Immature natural killer cell (primary cell): ENCODE measurements around the gene CAPZB. TPM values are rescaled to one million over a fixed set of nuclear protein-coding genes. Genes with fewer than 3 reads are reported as not detected.

Experiments used
- DNase-seq, 3 donors: peaks; one replicate each; pipeline ENCODE4 v3.0.0; 2022; ENCODE audit warnings: mixed read lengths in 1 of 3
- H3K27ac Mint-ChIP-seq, 6 donors: one replicate each; pipeline ENCODE4 v1.8.0; 2020; ENCODE audit warnings: mixed read lengths in 6 of 6, mild to moderate bottlenecking in 5 of 6, inconsistent platforms in 4 of 6, moderate library complexity in 3 of 6
- H3K27me3 Mint-ChIP-seq, 3 donors: one replicate each; pipeline ENCODE4 v1.8.0; 2020 to 2021; ENCODE audit warnings: low read depth in 3 of 3, mild to moderate bottlenecking in 3 of 3, mixed read lengths in 3 of 3, moderate library complexity in 3 of 3, inconsistent platforms in 1 of 3
- H3K36me3 Mint-ChIP-seq, 3 donors: one replicate each; pipeline ENCODE4 v1.8.0; 2020; ENCODE audit warnings: mixed read lengths in 3 of 3, inconsistent platforms in 2 of 3, mild to moderate bottlenecking in 2 of 3
- H3K4me1 Mint-ChIP-seq, 2 donors: one replicate each; pipeline ENCODE4 v1.8.0; 2020; ENCODE audit warnings: inconsistent platforms in 2 of 2, mild to moderate bottlenecking in 2 of 2, mixed read lengths in 2 of 2, moderate library complexity in 1 of 2
- H3K4me3 Mint-ChIP-seq, 5 donors: one replicate each; pipeline ENCODE4 v1.8.0; 2020; ENCODE audit warnings: mild to moderate bottlenecking in 5 of 5, mixed read lengths in 5 of 5, inconsistent platforms in 3 of 5, moderate library complexity in 3 of 5
- H3K9me3 Mint-ChIP-seq, 6 donors: one replicate each; pipeline ENCODE4 v1.8.0; 2020; ENCODE audit warnings: mild to moderate bottlenecking in 6 of 6, mixed read lengths in 6 of 6, inconsistent platforms in 4 of 6, moderate library complexity in 3 of 6
- polyA plus RNA-seq, 3 donors: library from polyadenylated mRNA; unstranded; fragments of 300-500 nt; fragmentation: Illumina TruSeq; gene quantifications; one replicate each; pipeline ENCODE4 v1.2.3, GENCODE V29; 2021

Gene CAPZB
- polyA plus RNA-seq, 3 donors from 2014 or later, result 447 to 644 (median 455) TPM

GRCh38 chr1:19435851-19436455 is 49.4 kb downstream of the CAPZB start:
- peak overlapping the region in 2 of 5 donors; percentile 4 to 25 for H3K4me3 Mint-ChIP-seq
- peak overlapping the region in 5 of 6 donors; percentile 8 to 88 (median 77) for H3K27ac Mint-ChIP-seq
- DNase-seq, result no peak
- H3K27me3 Mint-ChIP-seq, result peaks cover 0 to 1% (median 0%) of the 10 kb centered on the region in 3 donors
- peaks cover 84 to 86% of the 10 kb centered on the region in 2 donors for H3K4me1 Mint-ChIP-seq
- H3K36me3 Mint-ChIP-seq, result peaks cover 0 to 7% (median 0%) of the 10 kb centered on the region in 3 donors
- no peaks in the 10 kb centered on the region for H3K9me3 Mint-ChIP-seq

DNA sequence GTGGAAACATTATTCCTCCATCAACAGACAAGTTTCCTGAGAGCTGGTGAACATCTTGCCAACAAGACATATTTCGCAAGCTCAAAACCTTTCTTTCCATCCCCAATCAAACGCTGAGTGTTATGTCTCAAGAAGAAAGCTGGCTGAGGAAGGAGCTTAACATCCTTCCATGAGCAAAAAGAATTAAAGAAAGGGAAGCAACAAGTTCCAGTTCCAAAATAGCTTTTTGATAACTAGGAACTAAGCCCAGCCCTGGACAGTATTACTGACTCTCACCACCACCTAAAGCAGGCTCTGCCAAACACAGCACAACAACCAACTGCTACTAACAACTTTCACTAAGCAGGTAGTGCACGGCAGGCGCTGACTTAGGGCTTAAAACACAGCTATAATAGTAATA is 50.2 kb downstream of the CAPZB start:
- Mint-ChIP-seq H3K4me3 (peak overlapping the region in 2 of 5 donors; percentile 7 to 24), H3K36me3 (peaks cover 0 to 7% (median 0%) of the 10 kb centered on the region in 3 donors), H3K27ac (peak overlapping the region in 5 of 6 donors; percentile 30 to 88 (median 76)), H3K27me3 (no peaks in the 10 kb centered on the region), H3K4me1 (peaks cover 85 to 89% of the 10 kb centered on the region in 2 donors), H3K9me3 (no peaks in the 10 kb centered on the region)
- no peak for DNase-seq

- Mint-ChIP-seq H3K27me3 (peaks cover 0 to 2% (median 0%) of the 10 kb centered on the region in 3 donors), H3K4me1 (peaks cover 85 to 89% of the 10 kb centered on the region in 2 donors), H3K4me3 (no peak overlapping the region), H3K27ac (peak overlapping the region; percentile 36 to 72 (median 60)), H3K36me3 (peaks cover 0 to 7% (median 0%) of the 10 kb centered on the region in 3 donors), H3K9me3 (no peaks in the 10 kb centered on the region)
- no peak for DNase-seq
Measured at GRCh38 chr1:19433719-19433998, 51.7 kb downstream of the CAPZB start.

DNA sequence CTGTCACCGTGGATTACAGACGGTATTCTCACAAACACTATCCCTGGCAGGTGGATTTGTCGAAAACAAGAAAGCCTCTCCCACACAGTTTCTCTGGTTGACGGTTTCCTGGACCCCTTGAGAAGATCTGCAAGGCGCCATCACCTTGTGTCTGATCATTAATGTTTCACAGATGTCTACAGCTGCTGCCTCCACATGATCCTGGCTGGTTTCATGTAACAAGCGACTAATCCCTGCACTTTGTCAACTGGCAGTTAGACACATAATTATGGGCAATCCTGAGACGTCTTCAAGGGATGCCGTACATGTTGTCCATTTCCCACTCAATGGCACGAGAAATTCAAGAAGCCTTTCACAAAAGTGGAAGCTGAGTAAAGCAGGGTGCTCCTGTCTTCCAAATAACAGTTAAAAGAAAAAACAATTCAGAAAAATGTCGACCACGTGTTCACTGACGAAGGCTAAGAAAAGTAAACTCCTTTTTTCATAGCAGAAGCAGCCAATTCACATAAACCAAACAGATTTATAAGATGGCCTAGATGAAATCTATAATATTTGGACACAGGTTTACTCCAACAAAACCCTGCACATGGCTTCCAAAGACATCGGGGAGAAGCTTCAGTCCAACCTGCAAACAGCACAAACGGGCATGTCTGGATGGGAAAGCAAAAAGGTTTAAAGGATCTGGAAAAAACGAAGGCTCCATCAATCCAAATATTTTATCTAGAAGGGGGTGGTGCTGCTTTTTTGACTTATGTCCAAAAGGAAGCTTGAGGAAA is 52.2 kb downstream of the CAPZB start:
- no peak for DNase-seq
- Mint-ChIP-seq H3K4me1 (peaks cover 84 to 89% of the 10 kb centered on the region in 2 donors), H3K4me3 (peak overlapping the region in 1 of 5 donors; percentile 8), H3K27me3 (peaks cover 0 to 2% (median 0%) of the 10 kb centered on the region in 3 donors), H3K9me3 (no peaks in the 10 kb centered on the region), H3K27ac (peak overlapping the region in 5 of 6 donors; percentile 31 to 61 (median 37)), H3K36me3 (peaks cover 0 to 7% (median 0%) of the 10 kb centered on the region in 3 donors)

- peaks cover 0 to 2% (median 0%) of the 10 kb centered on the region in 3 donors for H3K27me3 Mint-ChIP-seq
- DNase-seq, result no peak
- no peaks in the 10 kb centered on the region for H3K9me3 Mint-ChIP-seq
- peaks cover 85 to 89% of the 10 kb centered on the region in 2 donors for H3K4me1 Mint-ChIP-seq
- H3K27ac Mint-ChIP-seq, result peak overlapping the region; percentile 35 to 80 (median 64)
- H3K36me3 Mint-ChIP-seq, result no peaks in the 10 kb centered on the region
- peak overlapping the region in 1 of 5 donors; percentile 1 for H3K4me3 Mint-ChIP-seq
Measured at GRCh38 chr1:19430121-19431068, 54.9 kb downstream of the CAPZB start.

DNA sequence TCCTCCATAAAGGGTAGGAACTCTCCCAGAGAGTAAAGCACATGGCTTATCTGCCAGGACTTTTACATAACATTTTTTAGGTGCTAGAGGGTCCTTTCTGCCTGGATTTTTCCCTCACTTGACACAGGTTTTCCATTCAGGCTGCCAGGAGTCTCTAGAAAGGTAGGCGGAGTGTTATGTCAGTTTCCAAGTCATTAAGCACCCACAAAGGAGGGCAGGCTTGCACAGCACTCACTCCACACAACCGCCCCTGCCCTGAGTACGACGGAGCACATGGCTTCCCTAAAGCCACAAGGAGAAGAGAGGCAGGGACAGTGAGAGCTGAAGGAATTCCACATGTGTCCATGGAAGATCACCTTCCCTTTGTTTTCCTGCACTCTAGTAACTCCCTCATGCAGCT is 55.7 kb downstream of the CAPZB start:
- Mint-ChIP-seq H3K9me3 (no peaks in the 10 kb centered on the region), H3K27me3 (peaks cover 0 to 2% (median 0%) of the 10 kb centered on the region in 3 donors), H3K4me1 (peaks cover 85 to 89% of the 10 kb centered on the region in 2 donors), H3K36me3 (no peaks in the 10 kb centered on the region), H3K4me3 (no peak overlapping the region), H3K27ac (peak overlapping the region; percentile 35 to 80 (median 69))
- no peak for DNase-seq

GRCh38 chr1:19427087-19427781 is 58.1 kb downstream of the CAPZB start:
- Mint-ChIP-seq H3K36me3 (no peaks in the 10 kb centered on the region), H3K9me3 (no peaks in the 10 kb centered on the region), H3K27me3 (peaks cover 0 to 4% (median 2%) of the 10 kb centered on the region in 3 donors), H3K27ac (peak overlapping the region in 3 of 6 donors; percentile 71 to 73 (median 72)), H3K4me3 (no peak overlapping the region), H3K4me1 (peaks cover 84 to 87% of the 10 kb centered on the region in 2 donors)
- DNase-seq, result no peak

- DNase-seq, result no peak
- Mint-ChIP-seq H3K36me3 (no peaks in the 10 kb centered on the region), H3K9me3 (no peaks in the 10 kb centered on the region), H3K27ac (peak overlapping the region in 5 of 6 donors; percentile 60 to 71 (median 69)), H3K27me3 (peaks cover 0 to 4% (median 2%) of the 10 kb centered on the region in 3 donors), H3K4me3 (peak overlapping the region in 2 of 5 donors; percentile 7 to 55), H3K4me1 (peaks cover 90 to 95% of the 10 kb centered on the region in 2 donors)
Measured at GRCh38 chr1:19426294-19427086, 58.8 kb downstream of the CAPZB start.

DNA sequence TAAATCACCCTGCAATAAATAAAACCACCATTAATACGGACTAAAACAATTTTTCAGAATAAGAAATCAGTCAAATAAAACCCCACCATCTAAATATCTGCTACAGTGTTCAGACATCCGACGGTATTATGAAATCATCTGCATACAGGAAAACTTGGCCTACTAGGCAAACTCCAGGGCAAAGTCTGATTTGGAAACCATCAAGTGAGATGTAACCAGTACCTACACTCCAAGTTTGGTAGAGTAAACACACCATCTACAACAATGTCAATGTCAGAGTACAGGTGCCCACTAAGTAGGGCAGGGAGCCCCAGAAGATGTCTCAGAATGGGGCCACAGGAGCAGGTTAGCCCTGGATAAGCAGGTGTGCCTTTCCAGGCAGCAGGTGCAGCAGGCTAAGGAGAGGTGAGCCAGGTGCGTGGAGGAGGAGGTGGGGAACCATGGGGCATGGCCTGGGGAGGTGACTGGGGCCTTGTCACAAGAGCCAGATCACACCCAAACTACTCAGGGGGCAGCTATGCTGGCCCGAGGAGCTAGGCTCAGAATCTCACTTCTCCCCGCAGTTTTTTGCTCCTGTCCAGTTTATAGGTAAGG is 59.6 kb downstream of the CAPZB start:
- Mint-ChIP-seq H3K4me3 (no peak overlapping the region), H3K27me3 (peaks cover 0 to 4% (median 2%) of the 10 kb centered on the region in 3 donors), H3K27ac (peak overlapping the region; percentile 20 to 71 (median 62)), H3K4me1 (peaks cover 92 to 97% of the 10 kb centered on the region in 2 donors), H3K9me3 (no peaks in the 10 kb centered on the region), H3K36me3 (no peaks in the 10 kb centered on the region)
- no peak for DNase-seq

DNA sequence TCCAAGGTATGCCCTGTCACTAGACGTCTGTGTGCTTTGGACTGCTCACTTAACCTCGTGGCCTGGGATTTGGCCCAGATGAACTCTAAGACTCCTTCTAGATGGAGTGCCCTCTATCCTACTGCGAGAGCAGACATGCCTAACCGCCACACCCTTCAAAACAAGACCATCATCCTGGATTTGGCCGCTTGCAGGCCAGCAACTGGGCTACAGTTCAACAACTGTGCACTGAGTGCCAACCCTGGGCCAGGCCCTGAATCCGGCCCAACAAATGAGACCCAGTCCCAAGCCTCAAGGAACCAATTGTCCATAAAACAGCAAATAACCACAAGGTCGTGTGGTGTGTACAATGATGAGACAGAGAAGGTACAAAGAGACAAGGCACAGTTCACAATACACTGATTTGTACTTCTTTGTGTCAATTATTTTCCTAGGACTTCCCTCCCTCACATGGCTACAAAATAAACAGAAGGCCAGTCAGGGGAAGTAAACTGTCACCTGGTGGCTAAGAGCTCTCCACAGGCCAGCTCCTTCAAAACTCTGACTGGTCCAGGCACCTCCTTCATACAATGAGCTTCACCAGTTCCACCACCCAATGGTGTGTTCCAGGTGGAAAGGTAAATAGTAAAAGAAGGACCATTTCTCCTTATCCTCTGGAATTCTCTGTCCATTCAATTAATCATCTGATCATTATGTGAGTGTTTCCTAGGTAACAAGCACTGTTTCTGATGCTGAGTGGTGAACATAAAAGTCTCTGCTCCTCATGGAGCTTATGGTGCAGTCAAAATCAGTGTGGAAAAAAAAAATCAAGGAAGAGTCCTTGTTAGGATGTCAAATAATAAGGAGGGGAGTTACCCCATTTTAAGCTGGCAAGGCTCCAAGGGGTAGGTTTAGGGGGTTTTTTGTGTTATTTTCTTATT is 60.4 kb downstream of the CAPZB start:
- Mint-ChIP-seq H3K36me3 (no peaks in the 10 kb centered on the region), H3K27ac (peak overlapping the region; percentile 36 to 85 (median 66)), H3K9me3 (no peaks in the 10 kb centered on the region), H3K4me3 (peak overlapping the region in 1 of 5 donors; percentile 15), H3K4me1 (peaks cover 86 to 93% of the 10 kb centered on the region in 2 donors), H3K27me3 (peaks cover 0 to 4% (median 2%) of the 10 kb centered on the region in 3 donors)
- no peak for DNase-seq

- Mint-ChIP-seq H3K4me1 (peaks cover 82 to 91% of the 10 kb centered on the region in 2 donors), H3K27ac (peak overlapping the region in 5 of 6 donors; percentile 51 to 91 (median 69))
Measured at GRCh38 chr1:19423130-19423529, 62.2 kb downstream of the CAPZB start.

More at GRCh38 chr1:19423130-19423529, 62.2 kb downstream of the CAPZB start:
- peaks cover 0 to 8% (median 5%) of the 10 kb centered on the region in 3 donors for H3K36me3 Mint-ChIP-seq
- H3K27me3 Mint-ChIP-seq, result peaks cover 0 to 4% (median 0%) of the 10 kb centered on the region in 3 donors
- DNase-seq, result no peak
- no peaks in the 10 kb centered on the region for H3K9me3 Mint-ChIP-seq
- H3K4me3 Mint-ChIP-seq, result peak overlapping the region in 2 of 5 donors; percentile 16 to 39
